C4-2B (cell line): ENCODE results near the gene ZNF814.

Source experiments
- ZFX ChIP-seq: fragments of 450-650 bp; IDR thresholded peaks from 2 replicates; pipeline ENCODE4 v1.6.1; 2017
- TF ChIP-seq, protein P1 (sequence below): fragments of 450-650 bp; conservative IDR thresholded peaks from 2 replicates; pipeline ENCODE4 v1.5.1; 2017; ENCODE audit warnings: mild to moderate bottlenecking

DNA sequence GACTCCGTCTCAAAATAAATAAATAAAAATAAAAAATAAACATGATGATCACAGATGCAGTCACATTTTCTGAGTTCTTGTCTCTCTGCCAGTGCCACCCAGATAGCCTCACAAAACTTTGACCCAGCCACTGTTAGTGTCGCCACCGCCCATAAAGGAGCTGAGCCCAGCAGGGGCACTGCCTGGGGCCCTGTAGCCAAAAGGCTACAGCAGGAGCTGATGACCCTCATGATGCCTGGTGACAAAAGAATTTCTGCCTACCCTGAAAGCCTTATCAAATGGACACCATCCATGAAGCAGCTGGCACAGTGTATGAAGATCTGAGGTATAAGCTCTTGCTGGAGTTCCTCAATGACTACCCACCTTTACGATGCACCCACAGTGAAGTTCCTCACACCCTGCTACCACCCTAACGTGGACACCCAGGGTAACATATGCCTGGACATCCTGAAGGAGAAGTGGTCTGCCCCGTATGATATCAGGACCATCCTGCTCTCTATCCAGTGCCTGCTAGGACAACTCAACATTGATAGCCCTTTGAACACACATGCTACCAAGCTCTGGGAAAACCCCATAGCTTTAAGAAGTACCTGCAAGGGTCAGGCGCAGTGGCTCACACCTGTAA, 20.9 kb downstream of the ZNF814 start:
- TF ChIP-seq, protein P1, sequence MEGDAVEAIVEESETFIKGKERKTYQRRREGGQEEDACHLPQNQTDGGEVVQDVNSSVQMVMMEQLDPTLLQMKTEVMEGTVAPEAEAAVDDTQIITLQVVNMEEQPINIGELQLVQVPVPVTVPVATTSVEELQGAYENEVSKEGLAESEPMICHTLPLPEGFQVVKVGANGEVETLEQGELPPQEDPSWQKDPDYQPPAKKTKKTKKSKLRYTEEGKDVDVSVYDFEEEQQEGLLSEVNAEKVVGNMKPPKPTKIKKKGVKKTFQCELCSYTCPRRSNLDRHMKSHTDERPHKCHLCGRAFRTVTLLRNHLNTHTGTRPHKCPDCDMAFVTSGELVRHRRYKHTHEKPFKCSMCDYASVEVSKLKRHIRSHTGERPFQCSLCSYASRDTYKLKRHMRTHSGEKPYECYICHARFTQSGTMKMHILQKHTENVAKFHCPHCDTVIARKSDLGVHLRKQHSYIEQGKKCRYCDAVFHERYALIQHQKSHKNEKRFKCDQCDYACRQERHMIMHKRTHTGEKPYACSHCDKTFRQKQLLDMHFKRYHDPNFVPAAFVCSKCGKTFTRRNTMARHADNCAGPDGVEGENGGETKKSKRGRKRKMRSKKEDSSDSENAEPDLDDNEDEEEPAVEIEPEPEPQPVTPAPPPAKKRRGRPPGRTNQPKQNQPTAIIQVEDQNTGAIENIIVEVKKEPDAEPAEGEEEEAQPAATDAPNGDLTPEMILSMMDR, result no peak
- no peak for TF ChIP-seq ZFX
